GM03348 (cell line): ENCODE results near the gene CD93.

Source experiments
- DNase-seq: peaks from one replicate; pipeline ENCODE4 v3.0.0; 2012; ENCODE audit warnings: low spot score

The CD93 gene

DNA sequence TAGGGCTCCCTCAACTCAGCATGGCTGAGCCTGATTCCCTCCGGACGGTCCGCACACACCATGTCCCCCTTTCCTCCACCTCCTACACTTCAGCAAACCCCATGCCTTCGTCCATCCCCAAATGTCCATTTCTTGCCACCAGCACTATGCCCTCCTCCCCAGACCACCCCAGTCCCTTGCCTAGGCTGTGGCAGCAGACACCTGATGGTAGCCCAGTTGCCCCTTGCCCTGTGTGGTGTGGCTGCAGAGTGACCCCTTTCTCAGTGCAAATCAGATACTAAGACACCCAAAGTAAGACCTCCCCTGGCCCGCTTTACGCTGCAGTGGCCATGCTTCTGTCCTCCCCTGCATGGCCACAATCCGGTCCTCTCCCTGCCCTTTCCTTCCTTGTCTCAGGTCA, 34.1 kb upstream of the CD93 start:
- no peak for DNase-seq

DNA sequence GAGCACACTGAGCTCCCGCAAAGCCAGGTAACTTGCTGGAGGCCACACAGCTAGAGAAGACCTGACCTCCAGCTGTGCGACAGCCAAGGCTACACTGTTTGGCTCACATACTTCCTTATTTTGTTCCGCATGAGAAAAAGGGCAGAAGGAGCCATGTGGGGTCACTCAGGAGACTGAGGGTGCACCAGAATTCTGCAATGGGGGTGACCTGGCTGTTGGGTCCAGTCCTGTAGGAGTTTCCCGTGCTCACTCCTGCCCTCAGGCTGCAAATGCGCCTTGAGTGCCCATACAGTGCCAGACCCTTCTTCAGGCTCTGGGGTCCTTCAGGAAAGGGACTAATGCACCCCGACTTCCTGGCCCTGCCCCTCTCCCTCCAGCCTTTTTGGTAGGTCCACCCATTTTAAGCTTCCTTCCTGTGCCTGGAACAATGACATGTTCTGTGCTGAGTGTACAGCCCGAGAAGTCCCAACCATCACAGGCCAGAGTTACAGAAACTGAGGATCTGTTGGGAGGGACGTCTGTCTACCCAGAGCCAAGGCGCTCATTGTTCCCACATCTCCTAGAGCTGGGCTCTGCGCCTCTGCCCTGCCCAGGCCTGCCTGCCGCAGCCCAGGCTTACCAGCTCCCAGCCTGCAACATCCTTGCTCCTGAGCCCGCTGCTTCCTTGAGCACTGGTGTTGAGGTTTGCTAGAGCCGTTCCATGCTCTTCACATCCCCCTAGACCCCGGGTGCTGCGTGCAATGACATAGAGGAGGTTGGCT, 33.5 kb upstream of the CD93 start:
- DNase-seq, result no peak

DNA sequence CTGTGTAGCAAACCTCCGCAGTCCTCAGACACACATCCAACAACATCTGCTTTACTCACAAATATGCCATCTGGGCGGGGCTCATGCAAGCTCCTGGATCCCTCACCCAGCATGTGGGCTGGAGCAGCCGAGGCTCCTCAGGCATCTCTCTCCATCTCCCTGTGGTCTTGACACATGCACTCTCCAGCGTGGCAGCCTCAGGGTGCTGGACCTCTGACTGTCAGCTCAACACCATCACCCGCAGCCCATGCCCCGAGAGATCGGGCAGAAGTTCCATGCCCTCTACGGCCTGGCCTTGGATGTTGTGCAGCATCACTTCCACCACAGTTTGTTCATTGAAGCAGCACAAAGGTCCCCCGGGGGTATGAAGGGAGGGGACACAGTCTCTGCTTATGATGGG, 32.6 kb upstream of the CD93 start:
- DNase-seq, result no peak

DNA sequence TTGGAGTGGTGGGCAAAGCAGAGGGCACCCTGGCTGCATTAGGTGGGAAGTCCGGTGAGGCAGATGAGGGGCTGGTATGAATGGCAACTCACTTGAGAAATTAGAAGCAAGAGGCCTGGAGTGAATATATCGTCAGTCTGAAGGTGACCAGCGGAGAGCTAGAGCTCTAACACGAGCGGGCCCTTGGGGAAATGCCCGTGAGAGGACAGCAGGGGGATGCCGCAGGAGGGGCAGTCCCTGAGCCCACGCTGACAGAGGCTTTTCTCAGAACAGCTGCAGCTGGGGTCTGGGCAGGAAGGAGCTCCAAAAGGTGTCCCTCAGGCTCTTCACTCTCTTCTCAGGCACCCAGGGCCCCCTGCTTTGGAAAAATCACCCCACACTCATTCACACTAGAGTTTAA, 32.0 kb upstream of the CD93 start:
- DNase-seq, result no peak

DNA sequence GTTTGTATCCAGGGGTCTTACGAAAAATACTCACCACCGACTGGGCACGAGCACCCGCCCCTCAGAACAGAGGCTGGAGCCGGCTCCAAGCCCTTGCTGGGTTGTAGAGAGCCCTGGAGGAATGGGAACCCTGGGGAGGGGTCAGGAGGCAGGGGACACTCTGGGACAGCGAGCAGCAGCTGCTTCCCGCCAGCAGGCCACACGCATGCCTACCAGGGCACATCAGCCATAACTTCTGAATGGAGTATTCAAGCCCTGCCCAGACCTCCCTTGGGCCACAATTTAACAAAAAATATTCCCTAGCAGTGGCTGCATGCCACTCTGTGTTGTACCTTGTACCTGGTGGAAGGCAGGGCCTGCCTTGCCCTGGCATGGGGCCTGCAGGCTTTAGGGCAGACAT, 31.6 kb upstream of the CD93 start:
- DNase-seq, result no peak

DNA sequence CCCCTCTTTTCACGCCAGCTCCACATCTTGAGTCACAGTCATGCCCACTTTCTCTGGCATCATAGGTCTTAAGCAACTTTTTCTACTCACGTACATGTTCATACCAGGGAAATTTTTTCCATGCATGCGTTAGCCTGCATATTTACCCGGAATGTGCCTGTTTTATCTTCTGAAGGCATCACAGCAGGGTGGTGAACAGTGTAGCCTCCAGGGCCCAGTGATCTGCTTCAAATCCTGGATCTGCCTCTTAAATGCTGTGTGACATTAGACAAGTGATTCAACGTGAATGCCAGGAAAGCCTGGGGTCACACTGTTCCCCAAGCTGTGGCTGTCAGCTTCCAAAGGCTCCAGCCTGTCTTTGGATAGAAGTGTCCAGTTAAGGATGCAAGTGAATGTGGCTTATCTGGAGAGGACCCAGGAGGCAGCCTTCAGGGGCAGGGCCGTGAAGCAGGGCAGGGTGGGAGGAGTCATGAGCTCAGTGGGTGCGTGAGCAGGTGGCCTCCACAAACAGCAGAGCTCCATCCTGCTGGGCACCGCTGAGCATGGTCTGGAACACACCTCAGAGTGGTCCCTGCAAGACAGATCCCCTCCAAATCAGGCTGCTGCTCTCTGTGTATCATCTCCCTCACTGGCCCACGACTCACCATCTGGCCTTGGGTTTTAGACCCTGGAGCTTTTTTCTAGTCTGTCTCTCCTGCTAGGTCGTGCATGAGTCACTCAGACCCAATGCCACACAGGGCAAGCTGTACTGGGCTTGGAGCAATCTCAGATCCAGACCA, 30.4 kb upstream of the CD93 start:
- peak; percentile 40 for DNase-seq

DNA sequence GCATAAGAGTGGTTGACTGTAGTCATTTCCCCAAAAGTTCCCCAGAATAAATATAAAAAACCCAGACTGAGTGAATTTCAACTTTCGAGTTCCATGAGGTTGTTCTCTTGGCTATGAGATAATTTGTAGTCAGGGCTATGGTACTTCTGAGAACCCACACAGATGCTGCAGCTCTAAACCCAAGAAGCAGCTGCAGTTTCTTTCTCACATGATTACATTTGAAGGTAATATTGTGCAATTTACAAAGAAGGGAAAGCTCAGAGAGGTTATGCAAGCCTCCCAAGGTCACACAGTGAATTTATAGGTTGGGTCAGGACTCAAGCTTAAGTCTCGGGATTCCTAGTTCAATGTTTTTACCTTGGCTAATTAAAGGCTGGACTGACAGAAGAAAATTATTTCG, 29.7 kb upstream of the CD93 start:
- no peak for DNase-seq

DNA sequence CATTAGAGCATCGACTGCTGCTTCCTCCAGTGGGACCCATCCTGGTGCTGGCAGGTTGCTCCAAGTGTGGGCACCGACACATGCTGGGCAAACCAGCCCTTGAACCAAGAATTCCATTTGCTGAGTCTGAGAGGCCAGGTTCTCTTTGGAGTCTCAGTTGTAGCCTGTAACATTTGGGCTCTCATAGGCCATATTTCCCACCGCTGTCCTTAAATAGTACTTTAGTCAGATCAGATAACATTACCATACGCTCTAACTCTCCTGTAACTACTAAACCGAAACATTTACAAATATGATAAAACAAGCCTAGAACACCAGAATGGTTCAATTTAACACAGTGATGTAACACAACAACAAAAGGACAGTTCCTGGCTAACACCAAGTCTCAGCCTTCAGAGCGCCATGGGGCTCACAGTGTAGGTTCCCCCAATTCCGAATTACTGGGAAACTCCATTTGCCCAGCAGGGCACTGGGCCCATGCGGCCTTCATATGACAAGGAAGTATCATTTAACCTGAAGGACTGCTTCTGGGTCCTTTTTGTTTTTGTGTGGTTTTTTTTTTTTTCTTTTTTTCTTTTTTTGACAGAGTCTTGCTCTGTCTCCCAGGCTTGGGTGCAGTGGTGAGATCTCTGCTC, 28.4 kb upstream of the CD93 start:
- no peak for DNase-seq

DNA sequence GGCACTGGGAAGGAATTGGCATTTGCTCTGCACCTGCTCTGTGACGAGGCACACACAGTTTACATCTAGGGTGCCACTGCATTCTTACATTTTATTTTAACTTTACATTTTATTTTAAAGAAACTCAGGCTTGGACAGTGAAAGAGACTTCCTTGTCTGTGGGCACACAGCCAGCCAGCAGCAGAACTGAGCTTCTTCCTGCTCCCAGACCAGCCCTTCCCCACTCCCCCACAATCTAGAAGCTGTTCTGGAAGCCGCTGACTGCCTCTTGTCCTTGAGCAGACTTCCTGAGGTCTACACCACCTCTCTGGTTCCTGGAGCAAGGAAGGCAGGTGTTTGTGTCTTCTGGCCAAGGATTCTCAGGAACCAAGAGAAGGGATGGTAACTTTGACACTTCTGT, 27.9 kb upstream of the CD93 start:
- DNase-seq, result no peak

DNA sequence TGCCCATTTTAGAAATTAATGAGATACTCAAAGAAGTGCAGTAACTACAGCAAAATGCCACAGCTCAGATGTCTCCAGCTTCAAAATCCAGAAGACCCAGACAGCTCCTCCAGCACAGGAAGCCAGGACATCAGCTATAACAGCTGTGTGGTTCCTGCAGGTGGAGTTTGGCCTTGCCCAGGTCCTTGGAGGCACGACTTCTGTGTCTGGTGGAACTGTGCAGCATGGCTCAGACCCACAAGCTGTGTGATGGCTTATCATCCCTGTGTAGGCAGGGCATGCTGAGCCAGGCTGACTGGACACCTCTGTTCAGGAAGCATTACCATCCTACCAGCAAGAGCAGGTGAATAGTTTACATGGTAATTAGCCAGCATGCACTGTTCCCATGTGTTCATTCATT, 26.5 kb upstream of the CD93 start:
- DNase-seq, result no peak

DNA sequence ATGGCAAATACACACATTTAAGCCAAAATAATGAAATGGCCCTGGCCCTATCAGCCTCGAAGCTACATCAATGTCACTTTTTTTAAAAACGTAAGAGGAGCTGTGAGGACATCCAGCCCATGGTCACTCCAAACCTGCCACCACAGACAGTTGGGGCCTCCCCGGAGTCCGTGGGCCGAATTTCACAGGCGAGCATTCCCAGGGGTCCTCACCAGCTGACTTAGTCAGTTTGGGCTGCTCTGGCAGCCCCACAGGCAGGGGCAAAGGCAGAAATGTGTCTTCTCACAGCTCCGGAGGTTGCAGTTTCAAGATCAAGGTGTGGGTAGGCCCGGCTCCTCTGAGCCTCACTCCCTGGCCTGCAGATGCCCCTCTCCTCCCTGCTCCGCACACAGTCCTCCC, 25.8 kb upstream of the CD93 start:
- no peak for DNase-seq

DNA sequence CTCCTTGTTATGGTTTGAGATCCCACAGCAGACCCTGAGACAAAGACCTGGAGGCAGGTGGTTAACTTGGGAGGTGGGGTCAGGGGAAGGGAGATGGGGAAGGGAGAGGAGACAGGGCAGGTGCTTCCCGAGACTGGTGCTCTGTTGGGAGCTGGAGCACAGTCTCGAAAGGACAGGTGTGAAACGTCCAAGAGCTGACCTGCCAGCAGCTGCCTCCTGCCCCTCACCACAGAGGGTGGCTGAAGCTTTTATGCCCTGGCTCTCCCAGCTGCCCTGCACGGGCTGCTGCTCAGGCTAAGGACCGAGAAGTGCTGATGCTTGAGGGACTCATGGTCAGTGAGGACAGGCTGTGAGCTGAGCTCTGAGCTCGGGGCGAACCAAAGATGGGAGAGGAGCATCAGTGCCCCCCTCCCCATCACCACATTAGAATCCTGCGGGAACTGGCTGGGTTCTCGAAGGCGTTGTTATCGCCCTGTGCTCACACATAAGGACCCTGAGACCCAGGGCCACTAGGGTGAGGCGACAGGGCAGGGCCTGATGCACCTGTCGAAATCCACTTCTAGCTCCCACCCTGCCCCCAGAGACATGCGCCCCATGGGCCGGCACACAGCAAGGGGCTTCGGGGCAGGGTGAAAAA, 25.3 kb upstream of the CD93 start:
- DNase-seq, result no peak

DNA sequence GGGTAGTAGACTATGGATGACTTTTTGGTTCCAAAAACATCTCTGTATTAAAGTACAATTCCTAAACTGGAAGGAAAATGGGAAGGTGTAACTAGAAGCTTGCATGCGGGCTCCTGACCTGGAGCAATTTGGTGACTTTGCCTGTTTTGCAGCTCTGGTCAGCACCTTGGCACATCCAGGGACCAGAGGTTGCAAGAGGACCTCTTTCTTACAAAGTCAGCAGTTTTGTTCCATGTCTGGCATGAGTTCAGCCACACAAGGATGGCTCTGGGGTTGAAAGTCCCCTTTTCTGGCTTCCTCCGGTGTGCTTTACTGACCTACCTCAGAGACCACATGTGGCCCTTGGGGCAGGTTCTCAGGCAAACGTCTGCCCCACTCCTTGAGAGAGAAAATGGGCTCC, 22.7 kb upstream of the CD93 start:
- no peak for DNase-seq

DNA sequence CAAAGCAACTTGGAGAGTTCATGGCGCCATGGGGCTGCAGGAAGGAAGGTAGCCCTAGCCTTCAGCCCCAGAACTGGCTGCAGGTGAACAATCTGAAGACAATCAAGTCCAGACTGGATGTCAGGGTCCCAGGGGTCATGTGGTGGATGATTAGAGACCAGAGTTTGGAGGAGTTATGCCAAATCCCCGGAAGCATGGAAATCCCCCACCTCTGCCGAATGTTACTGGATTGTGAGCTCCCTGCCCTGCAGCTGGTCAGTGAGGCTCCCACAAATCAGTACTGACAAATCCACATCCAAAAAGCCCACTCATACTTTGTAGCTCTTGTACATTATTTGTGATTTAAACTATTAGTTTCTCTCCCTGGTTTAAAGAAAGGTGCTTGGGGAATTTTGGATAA, 21.3 kb upstream of the CD93 start:
- no peak for DNase-seq

DNA sequence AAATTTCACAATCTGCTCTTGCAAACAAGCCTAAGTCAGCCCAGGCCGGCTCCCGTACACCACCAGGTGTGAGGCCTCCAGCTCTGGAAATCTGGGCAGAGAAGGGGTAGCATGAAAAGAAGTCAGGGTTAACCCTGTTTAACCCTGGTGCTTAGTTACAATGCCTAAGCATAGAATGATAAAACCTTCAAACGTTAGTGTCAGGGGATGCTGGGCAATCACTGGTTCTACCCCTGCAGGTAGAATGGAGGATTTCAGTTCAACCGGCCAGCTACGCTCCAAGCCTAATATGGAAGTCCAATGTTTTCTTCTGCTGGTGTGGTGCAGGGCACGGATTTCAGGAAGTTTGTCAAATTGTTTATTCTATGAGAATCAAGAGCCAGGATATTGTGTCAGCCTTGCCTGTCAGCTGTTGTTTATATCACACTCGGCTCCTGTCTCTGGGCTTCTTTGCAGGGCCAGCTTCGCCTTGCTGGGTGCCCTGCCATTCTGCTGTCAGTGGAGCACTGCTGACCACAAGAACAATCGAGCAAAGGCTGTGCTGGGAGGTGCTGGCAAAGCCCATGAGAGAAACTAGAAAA, 20.2 kb upstream of the CD93 start:
- DNase-seq, result no peak

DNA sequence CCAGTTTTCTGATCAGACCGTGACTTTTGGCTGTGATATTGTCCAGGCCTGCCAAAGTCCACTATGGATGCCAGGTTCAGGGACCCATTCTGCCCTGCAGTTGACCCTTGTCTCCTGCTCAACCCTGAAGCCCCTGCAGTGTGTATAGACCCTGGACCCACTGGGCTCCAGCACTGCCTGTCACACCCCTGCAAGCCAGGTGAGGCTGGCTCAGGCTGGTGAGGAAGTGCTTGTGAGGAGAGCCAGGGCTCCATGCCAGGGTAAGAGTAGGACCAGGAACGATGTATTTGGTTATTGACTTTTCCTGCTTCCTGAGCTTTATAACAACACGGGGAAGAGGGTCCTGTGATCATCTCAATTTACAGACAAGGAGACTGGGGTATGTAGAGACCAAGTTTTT, 19.1 kb upstream of the CD93 start:
- DNase-seq, result no peak

DNA sequence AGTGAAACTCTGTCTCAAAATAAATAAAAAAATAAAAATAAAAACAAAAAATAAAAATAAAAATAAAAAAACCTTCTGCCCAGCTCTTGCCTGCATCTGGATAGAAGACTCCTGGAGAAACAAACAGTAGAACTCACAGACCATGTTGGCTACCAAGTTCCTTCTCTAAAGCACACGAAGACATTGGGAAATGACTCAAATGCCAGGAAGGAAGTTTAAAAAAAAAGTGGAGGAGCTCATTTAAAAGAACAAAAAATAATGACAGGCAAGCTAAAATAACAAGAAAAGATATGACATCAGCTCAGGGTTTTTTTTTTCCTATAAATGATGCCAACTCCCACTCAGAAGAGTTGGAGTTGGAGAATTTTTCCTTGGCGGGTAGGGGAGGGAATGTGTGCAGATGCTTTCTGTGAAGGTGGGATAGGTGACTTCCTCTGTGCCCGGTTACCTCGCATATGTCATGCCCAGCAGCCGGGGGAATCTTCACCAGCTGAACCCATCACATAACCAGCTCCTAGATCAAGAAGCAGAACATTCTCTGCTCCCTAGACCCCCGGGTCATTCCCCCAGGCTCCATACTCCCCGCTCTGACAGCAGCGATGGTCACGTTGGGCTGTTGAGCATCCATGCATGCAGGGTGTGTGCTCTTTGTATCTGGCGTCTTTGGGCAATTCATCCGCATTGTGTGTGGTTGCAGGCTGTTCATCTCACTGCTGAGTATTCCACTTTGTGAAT, 17.3 kb upstream of the CD93 start:
- DNase-seq, result no peak

DNA sequence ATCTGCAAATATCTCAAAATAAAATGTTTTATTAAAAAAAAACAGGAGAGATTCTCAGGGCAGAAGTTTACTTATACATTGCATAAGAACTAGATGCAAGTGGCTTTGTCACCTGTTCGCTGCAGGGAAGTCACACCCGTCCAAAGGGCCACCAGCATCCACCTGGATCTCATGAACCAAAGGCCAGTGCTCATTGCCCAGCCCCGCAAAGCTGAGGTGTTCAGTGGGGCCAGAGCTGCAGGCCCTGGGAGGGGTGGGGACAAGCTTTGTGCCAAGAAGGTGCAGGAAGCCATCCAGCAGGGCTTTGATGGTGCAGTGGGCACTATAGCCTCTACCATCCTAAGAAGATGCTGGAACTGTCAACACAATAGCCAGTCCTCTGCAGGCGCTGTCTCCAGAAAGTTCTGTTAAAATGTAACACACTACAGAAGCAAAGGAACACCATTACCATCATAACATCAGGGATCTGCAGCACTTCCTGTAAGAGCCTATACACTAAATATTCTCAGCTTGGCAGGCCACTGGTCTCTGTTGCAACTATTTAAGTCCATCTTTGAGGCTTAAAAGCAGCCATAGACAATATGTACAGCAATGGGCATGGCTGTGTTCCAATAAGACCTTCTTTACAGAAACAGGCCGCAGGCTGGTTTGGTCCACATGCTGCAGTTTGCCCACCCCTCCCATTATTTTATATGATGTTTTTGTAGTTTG, 15.7 kb upstream of the CD93 start:
- no peak for DNase-seq

DNA sequence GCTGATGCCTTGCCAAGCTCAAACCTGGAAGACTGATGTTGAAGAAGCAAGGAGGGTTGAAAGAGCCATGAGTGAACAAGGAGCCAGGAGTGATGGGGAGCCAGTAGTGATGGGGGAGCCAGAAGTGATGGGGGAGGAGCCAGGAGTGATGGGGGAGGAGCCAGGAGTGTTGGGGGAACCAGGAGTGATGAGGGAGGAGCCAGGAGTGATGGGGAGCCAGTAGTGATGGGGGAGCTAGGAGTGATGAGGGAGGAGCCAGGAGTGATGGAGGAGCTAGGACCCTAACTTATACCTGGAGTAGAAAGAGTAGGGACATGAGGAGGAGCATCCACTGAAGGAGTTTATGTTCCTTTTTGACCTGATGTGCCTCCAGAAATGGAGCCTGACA, 14.6 kb upstream of the CD93 start:
- no peak for DNase-seq

DNA sequence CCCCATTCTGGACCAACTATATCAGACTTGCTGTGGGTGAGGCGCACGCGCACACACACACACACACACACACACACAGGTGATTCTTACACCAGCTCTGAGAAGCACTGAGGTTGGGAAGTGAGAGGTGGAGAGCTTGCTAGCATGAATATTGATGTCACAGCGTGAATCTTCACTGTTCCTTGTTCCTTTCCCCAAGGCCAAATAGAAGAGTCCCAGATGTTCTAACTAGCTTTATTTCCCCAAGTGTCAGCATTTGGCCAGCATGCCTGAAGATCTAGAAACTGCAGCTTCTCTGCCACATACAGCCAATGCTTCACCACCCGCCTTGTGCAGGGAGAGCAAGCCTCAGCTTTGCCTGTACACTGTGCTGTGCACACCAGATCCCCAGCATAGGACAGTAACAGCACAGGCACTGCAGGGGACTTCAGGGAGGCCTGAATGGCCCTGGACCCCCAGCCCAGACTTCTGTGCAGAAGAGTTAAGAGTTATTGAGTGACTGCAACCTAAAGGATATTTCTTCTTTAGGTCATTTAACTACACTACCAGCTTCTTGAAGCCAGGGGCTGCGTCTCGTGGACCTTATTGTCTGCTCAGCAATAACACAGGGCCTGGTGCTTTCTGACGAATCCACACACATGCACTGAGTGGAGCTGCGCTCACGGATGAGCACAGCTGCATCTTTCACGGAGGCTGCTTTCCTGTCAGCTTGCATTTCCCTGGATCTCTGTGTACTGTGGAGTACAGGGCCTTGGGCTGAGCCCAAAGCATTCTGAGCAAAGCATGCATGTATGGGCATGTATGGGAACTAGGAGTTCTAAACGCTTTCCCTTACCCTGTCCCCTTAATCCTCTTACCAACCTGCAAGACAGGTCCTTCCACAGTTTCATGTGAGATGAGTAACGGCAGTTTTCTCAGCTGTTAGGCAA, 13.9 kb upstream of the CD93 start:
- no peak for DNase-seq
